Keratinocyte (primary cell): ENCODE results near the gene PNKD. TPM values are rescaled to one million over a fixed set of nuclear protein-coding genes. Genes with fewer than 3 reads are reported as not detected.

Experiments
- DNase-seq: peaks from one replicate; pipeline ENCODE4 v3.0.0-alpha.2; 2011; ENCODE audit warnings: low read depth, missing footprints, low spot score
- FAIRE-seq: peaks from 2 replicates; lab custom pipeline; 2011; peaks lifted over from hg19 to GRCh38; lab: Jason Lieb, UNC
- H2AFZ ChIP-seq: 2 replicates; pipeline ENCODE4 v1.6.0; 2012; ENCODE audit warnings: low read length, control low read depth, inconsistent platforms; ENCODE audit not compliant: control insufficient read depth
- H3K27ac ChIP-seq: 2 replicates; pipeline ENCODE4 v1.5.1; 2011; ENCODE audit warnings: low read length; ENCODE audit not compliant: control insufficient read depth, insufficient read depth
- H3K27me3 ChIP-seq: 3 replicates; pipeline ENCODE4 v1.6.0; 2011; ENCODE audit warnings: low read length; ENCODE audit not compliant: control insufficient read depth, insufficient read depth; ENCODE audit errors: extremely low read depth
- H3K36me3 ChIP-seq, 2 experiments: 2 replicates in 1 of 2; 3 replicates in 1 of 2; pipeline ENCODE4 v1.5.1; 2011; ENCODE audit warnings: low read length in 2 of 2, mild to moderate bottlenecking in 1 of 2; ENCODE audit not compliant: control insufficient read depth in 2 of 2, insufficient read depth in 2 of 2; ENCODE audit errors: extremely low read depth in 1 of 2
- H3K4me1 ChIP-seq: 3 replicates; pipeline ENCODE4 v1.5.1; 2011; ENCODE audit warnings: low read length; ENCODE audit not compliant: control insufficient read depth, insufficient read depth; ENCODE audit errors: extremely low read depth
- H3K4me2 ChIP-seq: 3 replicates; pipeline ENCODE4 v1.6.0; 2011; ENCODE audit warnings: low read depth, low read length; ENCODE audit not compliant: control insufficient read depth, insufficient read depth; ENCODE audit errors: extremely low read depth
- H3K4me3 ChIP-seq, 3 experiments: fragments of 200-600 bp in 1 of 3; sonication (generic) in 1 of 3; 2 replicates in 2 of 3; 3 replicates in 1 of 3; pipeline ENCODE4 v1.5.1; 2011 to 2016; ENCODE audit warnings: low read length in 3 of 3, mild to moderate bottlenecking in 3 of 3, control low read depth in 2 of 3, inconsistent platforms in 1 of 3, low read depth in 1 of 3, mixed read lengths in 1 of 3, mixed run types in 1 of 3, moderate library complexity in 1 of 3; ENCODE audit not compliant: control insufficient read depth in 2 of 3, insufficient read depth in 2 of 3; ENCODE audit errors: extremely low read depth in 1 of 3
- H3K79me2 ChIP-seq: 2 replicates; pipeline ENCODE4 v1.6.0; 2012; ENCODE audit warnings: low read length; ENCODE audit not compliant: control insufficient read depth, insufficient read depth
- H3K9ac ChIP-seq: 3 replicates; pipeline ENCODE4 v1.6.0; 2011; ENCODE audit warnings: low read length; ENCODE audit not compliant: control insufficient read depth, insufficient read depth; ENCODE audit errors: extremely low read depth
- H3K9me1 ChIP-seq: 3 replicates; pipeline ENCODE4 v1.6.0; 2011; ENCODE audit warnings: low read length; ENCODE audit not compliant: control insufficient read depth, insufficient read depth; ENCODE audit errors: extremely low read depth
- H3K9me3 ChIP-seq: 2 replicates; pipeline ENCODE4 v1.5.1; 2012; ENCODE audit warnings: low read depth, low read length; ENCODE audit not compliant: control insufficient read depth
- H4K20me1 ChIP-seq: 3 replicates; pipeline ENCODE4 v1.6.0; 2011; ENCODE audit warnings: low read length; ENCODE audit not compliant: control insufficient read depth, insufficient read depth; ENCODE audit errors: extremely low read depth
- EZH2 ChIP-seq: IDR thresholded peaks from one replicate; pipeline ENCODE4 v1.6.1; 2012; ENCODE audit warnings: inconsistent platforms, mild to moderate bottlenecking, low read length, moderate library complexity
- dilution Hi-C: fragments of 300-500 bp; cut with MboI; formaldehyde crosslinking; loops from one replicate; pipeline ENCODE4 v1.7.0; 2020; ENCODE audit warnings: low sequenced_read_pairs; ENCODE audit not compliant: extremely low pct_ligation_motif_present
- polyA plus RNA-seq, 5 experiments: library from polyadenylated mRNA; depleted of rRNA in 3 of 5; stranded (reverse) in 3 of 5; stranded (forward) in 1 of 5; unstranded in 1 of 5; fragments of >200 nt; gene quantifications; 1 replicate in 1 of 5; 2 replicates in 3 of 5; 3 replicates in 1 of 5; pipeline versions ENCODE4 v1.2.1 to v1.2.3, GENCODE V29; 2011 to 2012; ENCODE audit warnings: missing spikeins in 2 of 5, low read depth in 1 of 5, low replicate concordance in 1 of 5
- TF ChIP-seq, protein P1 (sequence below), 3 experiments: IDR thresholded peaks in 1 of 3; conservative IDR thresholded peaks in 1 of 3; optimal IDR thresholded peaks in 1 of 3; 2 replicates in 2 of 3; 3 replicates in 1 of 3; pipeline versions ENCODE3 to v1.5.1; 2011; ENCODE audit warnings: low read length in 3 of 3, mild to moderate bottlenecking in 3 of 3, moderate library complexity in 2 of 3, control low read depth in 1 of 3, inconsistent platforms in 1 of 3; ENCODE audit not compliant: insufficient read depth in 2 of 3; ENCODE audit errors: extremely low read depth in 1 of 3

Gene PNKD
- polyA plus RNA-seq, 1 donor (not counting 4 experiments of a cell fraction or from before 2014, with no cell fraction given) = 22.8 TPM

- FAIRE-seq = peak; percentile 56
- peaks cover 19 to 24% of the 10 kb centered on the region in 2 experiments for H3K36me3 ChIP-seq
- no peak for DNase-seq
- H3K4me2 ChIP-seq = peak overlapping the region; percentile 23
- no peak overlapping the region for H3K27ac ChIP-seq
- peaks cover 4% of the 10 kb centered on the region for H3K9me1 ChIP-seq
- H3K9me3 ChIP-seq = no peaks in the 10 kb centered on the region
- H3K4me1 ChIP-seq = peaks cover 46% of the 10 kb centered on the region
- peak overlapping the region in 1 of 3 experiments; percentile 15 for H3K4me3 ChIP-seq
- TF ChIP-seq EZH2 = no peak
- TF ChIP-seq, protein P1, sequence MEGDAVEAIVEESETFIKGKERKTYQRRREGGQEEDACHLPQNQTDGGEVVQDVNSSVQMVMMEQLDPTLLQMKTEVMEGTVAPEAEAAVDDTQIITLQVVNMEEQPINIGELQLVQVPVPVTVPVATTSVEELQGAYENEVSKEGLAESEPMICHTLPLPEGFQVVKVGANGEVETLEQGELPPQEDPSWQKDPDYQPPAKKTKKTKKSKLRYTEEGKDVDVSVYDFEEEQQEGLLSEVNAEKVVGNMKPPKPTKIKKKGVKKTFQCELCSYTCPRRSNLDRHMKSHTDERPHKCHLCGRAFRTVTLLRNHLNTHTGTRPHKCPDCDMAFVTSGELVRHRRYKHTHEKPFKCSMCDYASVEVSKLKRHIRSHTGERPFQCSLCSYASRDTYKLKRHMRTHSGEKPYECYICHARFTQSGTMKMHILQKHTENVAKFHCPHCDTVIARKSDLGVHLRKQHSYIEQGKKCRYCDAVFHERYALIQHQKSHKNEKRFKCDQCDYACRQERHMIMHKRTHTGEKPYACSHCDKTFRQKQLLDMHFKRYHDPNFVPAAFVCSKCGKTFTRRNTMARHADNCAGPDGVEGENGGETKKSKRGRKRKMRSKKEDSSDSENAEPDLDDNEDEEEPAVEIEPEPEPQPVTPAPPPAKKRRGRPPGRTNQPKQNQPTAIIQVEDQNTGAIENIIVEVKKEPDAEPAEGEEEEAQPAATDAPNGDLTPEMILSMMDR (optimal IDR thresholded peaks at IDR 0.05 in 1 of 3, IDR thresholded peaks at IDR 0.05 in 1 of 3, conservative IDR thresholded peaks at IDR 0.05 in 1 of 3; ENCODE audit: extremely low read depth in 1 of 3, insufficient read depth in 2 of 3, low read length in 3 of 3) = no peak
- no peaks in the 10 kb centered on the region for H3K27me3 ChIP-seq
- dilution Hi-C loops = no loop called here
- no peak overlapping the region for H2AFZ ChIP-seq
- peaks cover 88% of the 10 kb centered on the region for H3K79me2 ChIP-seq
- H3K9ac ChIP-seq = no peak overlapping the region
- H4K20me1 ChIP-seq = peaks cover 45% of the 10 kb centered on the region
These were observed 47.3 kb upstream of the PNKD start for GRCh38 chr2:218223046-218223445.

DNA sequence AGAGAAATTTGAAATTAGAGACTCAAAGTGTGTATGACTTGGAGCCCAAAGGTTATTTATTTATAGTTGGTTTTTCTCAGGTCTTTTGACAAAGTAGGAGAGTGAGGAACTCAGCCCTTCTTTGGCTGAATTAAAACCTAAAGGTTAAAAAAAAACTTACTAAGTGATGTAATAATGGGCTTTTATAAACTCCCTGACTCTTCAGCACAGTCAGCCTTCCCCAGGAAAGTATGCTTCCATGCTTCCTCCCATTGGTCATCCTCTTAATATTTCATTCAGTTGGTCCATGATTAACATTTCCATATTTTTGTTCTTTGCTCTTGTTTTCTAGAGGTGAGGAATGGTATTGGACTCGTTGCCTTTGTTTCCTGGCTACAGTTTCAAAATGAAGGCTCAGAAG, 46.1 kb upstream of the PNKD start:
- H3K27me3 ChIP-seq = no peaks in the 10 kb centered on the region
- H3K9me3 ChIP-seq = no peaks in the 10 kb centered on the region
- TF ChIP-seq, protein P1 (optimal IDR thresholded peaks at IDR 0.05 in 1 of 3, IDR thresholded peaks at IDR 0.05 in 1 of 3, conservative IDR thresholded peaks at IDR 0.05 in 1 of 3; ENCODE audit: extremely low read depth in 1 of 3, insufficient read depth in 2 of 3, low read length in 3 of 3) = no peak
- no peak for TF ChIP-seq EZH2
- FAIRE-seq = no peak
- peaks cover 23 to 24% of the 10 kb centered on the region in 2 experiments for H3K36me3 ChIP-seq
- dilution Hi-C loops = no loop called here
- peaks cover 4% of the 10 kb centered on the region for H3K9me1 ChIP-seq
- H3K4me1 ChIP-seq = peaks cover 58% of the 10 kb centered on the region
- H3K4me3 ChIP-seq = no peak overlapping the region
- peak overlapping the region; percentile 16 for H3K27ac ChIP-seq
- peaks cover 45% of the 10 kb centered on the region for H4K20me1 ChIP-seq
- DNase-seq = no peak
- H3K79me2 ChIP-seq = peaks cover 78% of the 10 kb centered on the region
- H2AFZ ChIP-seq = no peak overlapping the region
- no peak overlapping the region for H3K4me2 ChIP-seq
- no peak overlapping the region for H3K9ac ChIP-seq
